Suppressor macrophage treated with lipopolysaccharide for 4 hours (primary cell): ENCODE results near the gene ALX3.
"Not testable (repeated sequence)": the region's sequence is repeated elsewhere in the genome, so short reads cannot be mapped to it uniquely, and the experiment has no call there.

ENCODE experiments used
- DNase-seq: peaks from one replicate; pipeline ENCODE4 v3.0.0-alpha.2; 2020

The ALX3 gene

DNA sequence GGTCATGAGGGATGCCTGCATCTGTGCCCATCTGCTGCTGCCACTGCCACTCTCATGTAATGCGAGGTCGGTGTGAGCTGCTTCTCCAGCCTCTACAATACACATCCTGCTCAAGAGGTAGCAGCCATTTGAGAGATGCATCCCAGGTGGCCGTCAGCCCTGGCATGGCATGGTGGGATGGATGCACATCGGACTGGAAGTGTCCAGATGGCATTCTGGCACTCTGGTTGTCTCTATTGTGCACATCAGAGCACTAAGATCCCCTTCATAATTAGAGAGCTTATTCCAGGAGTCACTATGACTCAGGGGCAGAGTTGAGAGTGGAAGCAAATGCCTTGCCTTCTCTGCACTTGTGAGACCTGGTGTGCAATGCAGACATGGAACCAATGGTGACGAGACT, 32.2 kb downstream of the ALX3 start:
- no peak for DNase-seq

- no peak for DNase-seq
These were observed 35.2 kb downstream of the ALX3 start for GRCh38 chr1:110035236-110035752.

GRCh38 chr1:110034451-110035235, 35.8 kb downstream of the ALX3 start, which contains the start of gene STRIP1:
Gene STRIP1 (plus strand): TSS chr1:110034624. CDS start chr1:110034638, 14 bp downstream.
- peak; percentile 98 for DNase-seq

DNA sequence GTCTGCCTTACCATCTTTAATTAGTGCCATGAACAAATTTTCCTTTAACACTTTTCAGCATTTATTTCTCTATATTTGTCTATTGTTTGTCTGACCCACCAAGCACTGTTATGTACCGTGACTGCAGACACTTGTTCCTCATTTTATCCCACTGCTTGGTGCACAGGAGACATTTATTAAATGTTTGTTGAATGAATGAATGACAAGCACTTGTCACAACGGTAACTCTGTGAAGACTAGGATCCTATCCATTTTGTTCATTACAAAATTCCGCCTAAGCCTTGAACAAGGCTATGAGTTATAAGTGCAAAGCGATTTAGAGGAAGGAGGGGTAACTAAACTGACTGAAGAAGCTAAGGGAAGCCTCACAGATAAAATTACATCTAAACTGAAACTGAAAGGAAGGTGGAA, 36.4 kb downstream of the ALX3 start:
- no peak for DNase-seq

GRCh38 chr1:110033421-110033820, 37.1 kb downstream of the ALX3 start:
- no peak for DNase-seq

GRCh38 chr1:110032327-110032726, 38.1 kb downstream of the ALX3 start:
- no peak for DNase-seq

DNA sequence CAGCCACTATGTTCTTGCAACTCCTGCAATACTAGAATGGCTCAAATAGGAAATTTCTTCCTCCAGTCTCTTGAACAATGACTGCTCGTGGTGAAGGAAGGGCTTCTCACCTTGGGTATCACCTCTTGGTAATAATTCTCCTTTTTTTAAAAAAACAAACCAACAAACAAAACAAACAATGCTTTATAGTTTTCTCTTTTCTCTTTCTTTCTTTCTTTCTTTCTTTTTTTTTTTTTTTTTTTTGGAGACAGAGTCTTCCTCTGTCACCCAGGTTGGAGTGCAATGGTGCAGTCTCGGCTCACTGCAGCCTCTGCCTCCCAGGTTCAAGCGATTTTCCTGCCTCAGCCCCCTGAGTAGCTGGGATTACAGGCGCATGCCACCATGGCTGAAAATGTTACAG, 39.8 kb downstream of the ALX3 start:
- not testable (repeated sequence) for DNase-seq

GRCh38 chr1:110024613-110025012, 45.9 kb downstream of the ALX3 start:
- DNase-seq: no peak

DNA sequence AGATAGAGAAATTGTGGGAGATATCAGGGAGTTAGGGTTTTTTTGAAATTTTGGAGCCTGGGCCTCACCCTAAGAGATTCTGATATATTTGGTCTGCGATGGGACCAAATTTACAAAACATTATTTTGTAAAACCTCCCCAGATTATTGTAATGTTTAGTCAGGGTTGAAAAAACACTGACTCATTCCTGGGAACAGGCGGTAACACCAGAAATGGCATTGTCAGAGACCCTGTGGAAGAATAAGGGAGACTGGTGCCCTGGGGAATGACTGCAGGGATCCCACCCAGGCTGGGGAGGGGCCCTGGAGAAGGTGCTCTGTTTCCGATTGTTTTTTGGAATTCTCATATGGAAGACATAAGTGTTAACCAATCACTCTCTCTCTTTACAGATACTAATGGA, 49.2 kb downstream of the ALX3 start:
- no peak for DNase-seq

DNA sequence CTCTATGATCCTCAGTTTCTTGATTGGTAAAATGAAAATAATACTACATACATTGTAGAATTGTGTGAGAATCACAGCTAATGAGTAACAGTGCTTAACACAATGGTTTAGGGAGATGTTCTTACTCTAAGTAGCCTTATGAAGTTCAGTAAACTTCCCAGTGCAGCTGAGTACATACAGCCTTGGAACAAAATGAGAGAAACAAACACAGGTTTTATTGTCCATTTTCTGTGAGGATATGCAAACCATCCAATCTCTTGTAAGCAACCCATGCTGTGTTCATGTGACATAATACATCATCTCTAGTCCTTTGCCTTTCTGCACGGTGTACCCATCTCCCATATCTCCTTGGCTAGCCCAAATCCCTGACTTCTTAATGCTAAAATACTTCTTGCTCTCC, 50.7 kb downstream of the ALX3 start:
- no peak for DNase-seq

- no peak for DNase-seq
These were observed 52.1 kb downstream of the ALX3 start for GRCh38 chr1:110018396-110018795.

DNA sequence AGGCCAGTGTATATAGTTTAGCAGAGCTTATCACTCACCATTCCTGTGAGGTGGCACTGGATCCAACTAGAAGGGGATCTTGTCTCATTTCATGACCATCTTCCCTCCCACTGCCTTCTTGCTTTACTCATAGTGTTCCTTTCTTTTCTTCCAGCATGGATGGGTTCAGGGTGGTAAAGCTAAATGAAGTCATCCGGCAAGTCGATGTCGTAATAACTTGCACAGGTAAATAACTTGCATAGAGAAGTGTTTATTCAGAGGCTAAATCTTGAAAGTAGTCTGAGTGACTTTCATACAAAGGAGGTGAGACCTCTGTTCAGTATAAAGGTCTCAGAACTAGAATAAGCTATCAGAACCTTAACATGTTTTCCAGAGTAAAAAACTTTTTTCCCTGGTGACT, 52.7 kb downstream of the ALX3 start:
- DNase-seq: no peak

DNA sequence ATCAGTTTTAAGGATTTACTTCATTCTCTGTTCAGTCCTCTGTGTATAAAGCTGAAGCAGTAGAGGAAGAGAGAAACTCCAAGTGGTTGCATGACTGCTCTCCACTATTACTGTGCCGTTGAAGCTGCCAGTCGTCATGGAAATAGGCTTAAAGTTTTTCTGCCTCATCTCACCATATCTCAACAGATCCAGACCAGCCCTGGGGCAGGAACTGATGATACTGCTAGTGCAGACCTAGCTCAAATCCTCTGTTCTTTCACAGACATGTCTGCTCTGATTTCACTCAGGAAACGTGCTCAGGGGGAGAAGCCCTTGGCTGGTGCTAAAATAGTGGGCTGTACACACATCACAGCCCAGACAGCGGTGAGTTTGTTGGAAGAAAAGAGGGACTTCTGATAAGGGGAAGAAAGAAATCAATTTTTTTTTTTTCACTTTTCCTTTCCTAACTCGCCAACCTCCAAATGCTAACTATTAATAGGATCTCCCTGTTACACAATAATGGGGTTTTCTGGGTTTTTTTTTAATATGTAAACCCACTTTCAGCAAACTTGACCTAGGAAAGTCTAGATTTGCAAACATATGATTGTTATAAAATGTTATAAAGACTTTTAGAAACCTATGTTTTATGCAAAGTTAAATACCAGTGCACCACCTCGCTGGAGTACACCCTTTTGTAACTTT, 58.2 kb downstream of the ALX3 start:
- DNase-seq: peak; percentile 63

DNA sequence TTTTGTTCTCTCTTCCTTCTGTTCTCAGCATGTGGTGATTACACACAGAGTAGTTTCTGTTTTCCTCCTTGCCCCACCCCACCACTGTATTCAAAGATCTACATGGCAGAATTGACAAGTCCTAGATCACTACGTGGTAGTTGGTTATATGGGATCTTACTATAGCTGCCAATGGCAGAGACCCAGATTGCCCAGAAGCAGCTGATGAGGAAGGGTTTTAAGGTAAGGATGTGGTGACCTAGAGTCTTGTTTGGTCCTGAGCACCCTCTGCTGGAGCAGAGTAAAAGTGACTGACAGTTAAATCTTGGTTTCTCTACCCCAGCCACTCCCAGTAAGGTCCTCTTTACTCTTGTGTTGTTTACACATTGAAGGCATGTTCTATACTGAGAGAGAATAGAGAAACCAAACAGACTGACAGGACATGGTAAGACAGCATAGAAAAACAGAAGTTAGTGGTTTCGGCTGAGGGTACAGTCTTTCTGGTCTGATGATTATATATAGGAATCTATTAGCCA, 58.9 kb downstream of the ALX3 start:
- peak; percentile 81 for DNase-seq
